ENCODE measurements around the gene SASH1.
"Not testable (repeated sequence)": the region's sequence is repeated elsewhere in the genome, so short reads cannot be mapped to it uniquely, and the experiment has no call there.

DNA sequence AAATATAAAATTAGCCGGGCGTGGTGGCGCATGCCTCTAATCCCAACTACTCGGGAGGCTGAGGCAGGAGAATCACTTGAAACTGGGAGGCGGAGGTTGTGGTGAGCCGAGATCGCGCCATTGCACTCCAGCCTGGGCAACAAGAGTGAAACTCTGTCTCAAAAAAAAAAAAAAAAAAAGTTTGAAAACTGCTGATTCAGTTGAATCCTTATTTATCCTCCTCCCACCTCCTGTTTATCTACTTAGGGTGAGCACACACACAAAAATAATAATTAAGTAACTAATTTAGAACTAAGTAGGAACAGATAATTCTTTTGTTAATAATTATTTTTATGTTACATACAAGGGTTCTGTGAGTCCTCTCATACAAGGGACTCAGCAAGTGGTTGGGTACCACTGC is 49.5 kb downstream of the SASH1 start:
- TF ChIP-seq JUN (IDR thresholded peaks at IDR 0.05; ENCODE audit: borderline replicate concordance, insufficient read depth, insufficient read length, low read depth); POLR2A (IDR thresholded peaks at IDR 0.05; ENCODE audit: low read depth, low read length); POLR2AphosphoS5 (IDR thresholded peaks at IDR 0.05; ENCODE audit: insufficient read depth, low read depth, low read length); MYC (IDR thresholded peaks at IDR 0.05; ENCODE audit: low read depth, low read length): not testable (repeated sequence)
- TF ChIP-seq, protein P1, sequence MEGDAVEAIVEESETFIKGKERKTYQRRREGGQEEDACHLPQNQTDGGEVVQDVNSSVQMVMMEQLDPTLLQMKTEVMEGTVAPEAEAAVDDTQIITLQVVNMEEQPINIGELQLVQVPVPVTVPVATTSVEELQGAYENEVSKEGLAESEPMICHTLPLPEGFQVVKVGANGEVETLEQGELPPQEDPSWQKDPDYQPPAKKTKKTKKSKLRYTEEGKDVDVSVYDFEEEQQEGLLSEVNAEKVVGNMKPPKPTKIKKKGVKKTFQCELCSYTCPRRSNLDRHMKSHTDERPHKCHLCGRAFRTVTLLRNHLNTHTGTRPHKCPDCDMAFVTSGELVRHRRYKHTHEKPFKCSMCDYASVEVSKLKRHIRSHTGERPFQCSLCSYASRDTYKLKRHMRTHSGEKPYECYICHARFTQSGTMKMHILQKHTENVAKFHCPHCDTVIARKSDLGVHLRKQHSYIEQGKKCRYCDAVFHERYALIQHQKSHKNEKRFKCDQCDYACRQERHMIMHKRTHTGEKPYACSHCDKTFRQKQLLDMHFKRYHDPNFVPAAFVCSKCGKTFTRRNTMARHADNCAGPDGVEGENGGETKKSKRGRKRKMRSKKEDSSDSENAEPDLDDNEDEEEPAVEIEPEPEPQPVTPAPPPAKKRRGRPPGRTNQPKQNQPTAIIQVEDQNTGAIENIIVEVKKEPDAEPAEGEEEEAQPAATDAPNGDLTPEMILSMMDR (IDR thresholded peaks at IDR 0.05; ENCODE audit: extremely low read depth in 1 of 2, insufficient read depth in 1 of 2, low read depth in 1 of 2, low read length in 2 of 2), result not testable (repeated sequence)

All from endothelial cell of umbilical vein (primary cell).